HG03342 (cell line): Measurements from ENCODE around the gene NBEA.

Experiments
- ATAC-seq: cut with Tn5 transposase; IDR thresholded peaks from one replicate; pipeline ENCODE4 v1.9.1; 2021; ENCODE audit warnings: mild to moderate bottlenecking, moderate library complexity; ENCODE audit not compliant: unreplicated experiment

The NBEA gene

GRCh38 chr13:35472323-35472881 is 530.3 kb downstream of the NBEA start:
- no peak for ATAC-seq

GRCh38 chr13:35473206-35473775 is 531.2 kb downstream of the NBEA start:
- no peak for ATAC-seq

- no peak for ATAC-seq
These were observed 531.7 kb downstream of the NBEA start for GRCh38 chr13:35473802-35474201.

- no peak for ATAC-seq
These were observed 532.6 kb downstream of the NBEA start for GRCh38 chr13:35474496-35475211.

GRCh38 chr13:35475212-35475959 is 533.3 kb downstream of the NBEA start:
- no peak for ATAC-seq

- ATAC-seq = no peak
These were observed 534.2 kb downstream of the NBEA start, which contains the start of gene MAB21L1 for GRCh38 chr13:35475960-35476943. Gene MAB21L1, minus strand, starts transcription at chr13:35476689. Its CDS starts 551 bp downstream, at chr13:35476138.

GRCh38 chr13:35477386-35477946 is 535.4 kb downstream of the NBEA start:
- ATAC-seq = no peak

GRCh38 chr13:35478271-35479037 is 536.4 kb downstream of the NBEA start:
- ATAC-seq = no peak

- no peak for ATAC-seq
These were observed 537.0 kb downstream of the NBEA start for GRCh38 chr13:35479038-35479492.

GRCh38 chr13:35479706-35480105 is 537.6 kb downstream of the NBEA start:
- ATAC-seq = no peak

GRCh38 chr13:35480346-35480745 is 538.3 kb downstream of the NBEA start:
- no peak for ATAC-seq

GRCh38 chr13:35481777-35482176 is 539.7 kb downstream of the NBEA start:
- no peak for ATAC-seq

GRCh38 chr13:35482527-35482926 is 540.5 kb downstream of the NBEA start:
- ATAC-seq = no peak

- ATAC-seq = no peak
These were observed 541.7 kb downstream of the NBEA start for GRCh38 chr13:35483761-35484160.

- no peak for ATAC-seq
These were observed 542.3 kb downstream of the NBEA start for GRCh38 chr13:35484384-35484783.

GRCh38 chr13:35485424-35485823 is 543.4 kb downstream of the NBEA start:
- ATAC-seq = no peak

GRCh38 chr13:35489050-35489449 is 547.0 kb downstream of the NBEA start:
- no peak for ATAC-seq

- ATAC-seq = no peak
These were observed 553.9 kb downstream of the NBEA start for GRCh38 chr13:35496006-35496405.

GRCh38 chr13:35496761-35497386 is 554.8 kb downstream of the NBEA start:
- ATAC-seq = no peak
